Occipital lobe (tissue), 2 donors: Measurements from ENCODE around the gene TACR2. TPM values are rescaled to one million over a fixed set of nuclear protein-coding genes. Genes with fewer than 3 reads are reported as not detected.
"Not testable (repeated sequence)": the region's sequence is repeated elsewhere in the genome, so short reads cannot be mapped to it uniquely, and the experiment has no call there.

Experiments used
- DNase-seq: peaks from one replicate; lab custom pipeline; 2025; lab: John Stamatoyannopoulos, UW
- total RNA-seq: library from RNA; depleted of rRNA; stranded (reverse); fragments of >200 nt; gene quantifications from one replicate; pipeline ENCODE4 v1.2.3, GENCODE V29; 2014

Gene TACR2
- total RNA-seq, 1 donor from 2014 or later: 0.47 TPM

GRCh38 chr10:69450395-69450794 is 33.7 kb upstream of the TACR2 start:
- DNase-seq: not testable (repeated sequence)

GRCh38 chr10:69449841-69450240 is 33.1 kb upstream of the TACR2 start:
- peak; percentile 26 for DNase-seq

- no peak for DNase-seq
These were observed 30.0 kb upstream of the TACR2 start for GRCh38 chr10:69446650-69447151.

- no peak for DNase-seq
These were observed 29.5 kb upstream of the TACR2 start for GRCh38 chr10:69446229-69446628.

DNA sequence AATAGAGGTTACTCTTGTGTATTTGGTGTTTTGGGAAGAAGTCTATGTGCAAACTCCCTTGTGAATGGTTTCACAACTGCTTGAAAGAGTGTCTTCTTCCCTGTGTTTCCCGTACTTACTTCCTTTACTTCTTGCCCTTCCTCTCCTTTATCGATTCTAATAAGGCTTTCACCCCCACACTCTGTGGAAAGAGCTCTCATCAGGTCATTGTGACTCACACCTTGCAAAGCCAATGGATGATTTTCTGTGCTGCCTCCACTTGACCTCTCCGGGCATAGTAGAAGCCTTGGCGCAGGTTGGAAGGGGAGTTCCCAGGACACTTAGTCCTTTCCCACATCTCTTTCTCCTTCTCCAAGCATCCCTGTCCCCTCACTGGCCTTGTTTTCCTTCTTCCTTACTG is 28.3 kb upstream of the TACR2 start:
- DNase-seq: no peak

DNA sequence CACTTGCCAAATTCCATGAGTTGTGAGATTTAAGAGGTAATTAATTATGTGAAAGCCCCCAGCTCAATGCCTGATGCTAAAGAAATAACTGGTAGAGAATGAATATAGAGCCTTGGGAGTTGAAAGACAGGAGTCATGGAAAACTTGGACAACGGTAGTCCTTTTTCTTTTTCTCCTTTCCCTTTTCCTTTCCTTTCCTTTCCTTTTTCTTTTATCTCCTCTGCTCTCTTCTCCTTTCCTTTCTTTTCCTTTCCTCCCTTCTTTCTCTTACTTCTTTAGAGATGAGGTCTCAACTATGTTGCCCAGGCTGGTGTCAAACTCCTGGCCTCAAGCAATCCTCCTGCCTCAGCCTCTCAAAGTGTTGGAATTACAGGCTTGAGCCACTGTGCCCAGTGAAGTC is 26.6 kb upstream of the TACR2 start:
- no peak for DNase-seq

DNA sequence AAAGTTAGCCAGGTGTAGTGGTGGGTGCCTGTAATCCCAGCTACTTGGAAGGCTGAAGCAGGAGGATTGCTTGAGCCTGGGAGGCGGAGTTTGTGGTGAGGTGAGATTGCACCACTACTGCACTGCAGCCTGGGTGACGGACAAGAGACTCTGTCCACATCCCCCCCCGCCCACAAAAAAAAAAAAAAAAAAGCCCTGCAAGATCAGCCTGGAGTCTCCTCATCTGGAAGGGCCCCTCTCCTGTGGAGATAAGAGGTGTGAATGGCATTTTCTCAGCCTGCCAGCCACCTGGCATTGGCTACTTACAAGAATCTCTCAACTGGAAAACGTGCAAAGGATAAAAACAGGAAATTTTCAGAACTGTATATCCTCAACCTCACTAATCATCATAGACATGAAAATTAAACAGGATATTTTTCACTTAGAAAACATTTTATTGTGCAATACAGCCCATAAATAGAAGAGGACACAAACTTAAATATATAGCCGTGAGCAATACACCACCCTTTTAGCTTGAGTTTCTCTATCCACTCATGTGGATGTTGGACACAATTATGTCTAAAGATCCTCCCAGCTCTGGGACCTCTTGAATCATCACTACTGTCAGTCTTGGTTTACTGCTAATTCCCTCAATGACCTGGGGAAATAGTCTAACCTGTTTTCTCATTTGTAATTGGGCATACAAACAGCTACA is 23.2 kb upstream of the TACR2 start:
- DNase-seq: no peak

DNA sequence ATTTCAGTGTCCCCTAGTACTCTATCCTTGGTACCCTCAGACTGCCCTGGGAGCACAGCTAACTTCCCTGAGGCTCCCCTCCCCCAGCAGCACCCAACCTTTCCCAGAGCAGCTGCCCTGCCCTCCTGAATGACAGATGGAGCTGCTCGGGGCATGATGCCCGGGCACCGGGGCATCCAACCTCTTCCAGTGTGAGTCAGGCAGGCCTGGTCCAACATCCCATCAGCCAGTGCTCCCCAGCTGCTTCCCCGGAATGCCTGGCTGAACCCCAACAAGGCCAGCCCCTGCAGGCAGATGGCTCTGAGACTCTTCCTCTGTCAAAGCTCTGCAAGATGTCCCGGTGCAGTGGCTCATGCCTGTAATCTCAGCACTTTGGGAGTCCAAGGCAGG is 22.6 kb upstream of the TACR2 start:
- peak; percentile 68 for DNase-seq

DNA sequence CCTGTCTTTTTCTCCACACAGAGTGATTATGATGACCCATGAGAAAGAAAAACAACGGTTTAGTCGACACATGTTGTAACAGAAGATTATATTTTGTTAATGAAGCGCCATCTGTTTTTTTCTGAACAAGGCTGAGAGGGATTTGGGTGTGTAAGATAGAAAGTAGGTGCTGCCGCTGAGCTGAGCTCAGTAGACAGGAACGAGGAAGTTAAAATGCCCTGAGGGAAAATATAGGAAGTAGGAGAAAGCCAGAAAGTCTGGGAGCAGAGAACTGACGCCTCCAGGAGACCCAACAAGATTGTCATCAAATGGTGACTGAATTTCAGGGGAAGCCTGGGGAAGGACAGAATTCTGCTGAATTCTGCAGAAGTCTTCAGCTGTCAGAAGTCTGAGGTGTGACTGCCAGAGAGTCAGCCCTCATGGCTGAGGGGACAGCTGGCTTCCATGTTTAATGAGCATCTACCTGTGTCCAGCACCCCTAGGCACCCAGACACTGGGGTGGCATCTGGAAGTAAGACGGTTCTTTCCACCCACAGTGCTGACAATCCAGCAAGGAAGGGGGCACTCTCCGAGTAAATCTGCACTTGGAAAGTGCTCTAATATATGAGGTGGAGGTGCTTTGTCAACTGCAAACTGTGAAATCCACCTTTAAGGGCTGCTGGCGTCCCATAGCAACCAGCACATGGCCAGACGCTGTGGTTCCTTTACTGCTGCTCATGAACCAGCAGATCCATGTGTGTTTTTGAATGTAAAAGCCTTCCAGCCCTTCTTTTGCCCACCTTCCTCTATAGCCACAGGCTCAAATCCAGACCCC is 22.0 kb upstream of the TACR2 start:
- DNase-seq: no peak

GRCh38 chr10:69437321-69438259 is 20.9 kb upstream of the TACR2 start:
- no peak for DNase-seq

DNA sequence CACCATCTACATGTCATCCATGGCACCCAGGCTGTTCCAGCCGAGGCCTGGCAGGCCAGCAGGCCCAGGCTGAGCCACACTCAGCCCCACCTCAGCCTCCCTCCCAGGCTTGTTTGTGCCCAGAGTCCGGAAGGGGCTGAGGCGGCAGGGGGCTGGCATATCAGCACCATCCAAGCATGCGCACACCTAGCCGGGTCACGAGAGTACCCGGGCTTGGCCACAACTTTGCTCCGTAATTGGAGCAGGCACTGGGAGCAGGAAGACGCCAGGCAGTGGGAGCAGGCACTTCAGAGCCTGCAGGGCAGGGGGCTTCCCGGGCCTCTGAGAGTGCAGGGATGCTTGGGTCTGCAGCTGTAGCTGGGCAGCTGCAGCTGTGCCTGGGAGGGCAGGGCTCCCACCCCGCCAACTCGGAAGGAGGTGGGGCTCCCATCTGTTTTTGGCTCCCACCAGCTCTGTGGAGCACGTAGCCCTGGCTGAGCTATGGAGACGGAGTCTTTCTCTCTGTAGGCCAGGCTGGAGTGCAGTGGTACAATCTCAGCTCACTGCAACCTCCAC is 19.3 kb upstream of the TACR2 start:
- DNase-seq: no peak

GRCh38 chr10:69434926-69435325 is 18.2 kb upstream of the TACR2 start:
- no peak for DNase-seq

DNA sequence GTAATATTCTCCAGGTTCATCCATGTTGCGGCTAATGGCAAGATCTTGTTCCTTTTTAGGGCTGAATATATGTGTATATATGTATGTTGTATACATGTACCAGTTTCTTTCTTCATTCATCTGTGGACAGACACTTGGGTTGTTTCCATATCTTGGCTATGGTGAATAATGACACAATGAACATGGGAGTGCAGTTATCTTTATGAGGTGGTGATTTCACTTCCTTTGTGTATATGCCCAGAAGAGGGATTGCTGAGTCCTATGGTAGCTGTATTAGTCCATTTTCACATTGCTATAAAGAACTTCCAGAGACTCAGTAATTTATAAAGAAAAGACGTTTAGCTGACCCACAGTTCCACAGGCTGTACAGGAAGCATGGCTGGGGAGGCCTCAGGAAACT is 17.5 kb upstream of the TACR2 start:
- no peak for DNase-seq

DNA sequence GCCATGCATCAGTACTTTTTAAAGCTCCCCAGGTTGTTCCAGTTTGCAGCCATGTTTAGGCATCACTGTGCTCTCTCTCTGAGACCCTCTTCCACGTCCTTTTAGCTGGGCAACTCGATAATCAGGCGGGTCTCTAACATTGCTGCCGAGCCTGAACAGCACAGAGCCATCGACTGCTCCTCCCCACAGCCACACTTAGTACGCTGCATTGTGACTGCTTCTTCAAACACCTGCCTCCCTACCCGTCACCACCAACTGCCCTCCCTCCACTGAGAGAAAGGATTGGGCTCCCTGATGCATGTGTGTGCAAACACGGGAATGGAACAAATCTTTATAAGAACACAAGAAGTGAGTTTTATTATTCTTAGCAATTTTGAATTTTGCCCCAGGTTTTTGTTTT is 11.4 kb upstream of the TACR2 start:
- no peak for DNase-seq

- DNase-seq: no peak
These were observed 9.6 kb upstream of the TACR2 start for GRCh38 chr10:69426376-69426727.

DNA sequence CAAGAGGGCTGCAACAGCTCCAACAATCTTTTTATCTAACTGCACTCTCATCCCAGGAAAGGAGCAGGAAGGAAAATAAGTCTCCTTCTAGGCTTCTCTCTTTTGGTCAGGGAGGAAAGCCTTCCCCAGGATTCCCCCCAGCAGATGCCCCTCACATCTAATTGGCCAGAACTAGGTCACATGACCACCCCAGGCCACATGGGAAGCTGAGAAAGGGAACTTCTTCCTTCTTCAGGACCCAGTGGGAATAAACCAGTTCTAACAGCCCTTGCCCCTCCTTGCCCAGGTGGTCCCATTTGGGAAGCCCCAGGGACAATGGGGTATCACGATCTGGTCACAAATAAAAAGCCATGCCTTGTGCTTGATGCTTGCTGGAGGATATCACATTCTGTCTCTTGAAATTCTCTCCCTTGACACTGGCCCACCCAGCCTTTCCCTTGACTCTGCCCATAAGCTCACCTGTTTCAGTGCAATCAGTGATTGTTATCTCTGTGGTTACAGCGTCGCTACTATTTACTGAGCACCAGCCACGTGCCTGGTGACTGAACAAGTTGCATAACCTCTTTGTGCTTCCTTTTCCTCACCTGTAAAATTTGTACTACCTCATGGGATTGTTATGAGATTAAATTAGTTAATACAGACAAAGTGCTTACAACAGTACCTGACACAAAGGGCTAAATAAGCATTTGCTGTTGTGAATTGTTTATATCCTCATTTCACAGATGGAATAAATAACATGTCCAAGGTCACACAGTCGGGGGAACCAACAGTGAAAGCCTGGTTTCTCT is 9.0 kb upstream of the TACR2 start:
- no peak for DNase-seq

DNA sequence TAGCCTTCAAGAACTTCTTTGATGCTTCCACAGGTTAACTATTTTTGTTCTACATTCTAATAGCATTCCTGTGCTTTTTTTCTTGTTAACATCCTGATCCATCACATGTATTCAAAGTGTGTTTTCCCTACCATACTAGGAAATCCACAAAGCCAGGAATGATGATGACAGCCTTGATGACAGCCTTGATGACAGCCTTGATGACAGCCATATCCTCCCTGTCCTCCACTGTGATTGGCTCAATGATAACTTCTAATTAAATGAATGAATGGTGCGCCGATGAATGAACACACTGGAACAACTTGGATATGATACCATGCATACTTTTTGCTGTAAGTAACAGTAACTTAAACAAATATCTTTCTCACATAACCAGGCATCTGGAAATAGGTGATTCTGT is 8.3 kb upstream of the TACR2 start:
- no peak for DNase-seq

GRCh38 chr10:69422676-69423075 is 6.0 kb upstream of the TACR2 start:
- no peak for DNase-seq

DNA sequence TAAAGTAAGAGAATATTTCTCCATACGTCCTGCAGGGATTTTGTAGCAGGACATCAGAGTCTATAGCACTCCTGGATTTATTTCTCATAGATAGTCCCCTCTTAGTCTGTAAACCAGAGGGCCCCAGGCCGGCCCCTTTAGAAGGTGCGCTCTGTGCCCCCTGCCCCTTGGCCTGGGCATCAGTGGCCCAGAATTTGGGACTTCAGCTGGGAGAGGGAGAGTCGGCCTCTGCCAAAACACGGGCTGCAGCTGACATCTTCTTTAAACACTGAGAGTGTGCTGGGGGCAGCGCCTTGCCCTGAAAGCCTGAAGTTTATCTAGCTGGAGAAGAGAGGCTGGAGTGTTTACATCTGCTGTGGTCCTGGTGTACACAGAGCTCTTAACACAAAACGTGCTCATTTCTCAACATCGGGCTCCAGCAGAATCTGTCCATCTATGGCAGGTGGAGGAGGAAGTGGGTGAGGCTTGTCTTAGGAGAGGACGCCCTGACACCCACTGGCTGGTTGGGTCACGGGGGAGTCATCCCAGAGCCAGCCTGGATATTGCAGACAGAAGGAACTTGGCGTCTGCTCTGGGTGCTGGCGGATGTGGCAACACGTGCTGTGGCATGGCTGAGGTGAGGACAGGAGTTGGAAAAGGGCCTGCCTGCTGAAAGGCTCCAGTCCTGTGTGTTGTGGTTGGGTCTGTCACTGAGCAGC is 5.0 kb upstream of the TACR2 start:
- DNase-seq: no peak

- DNase-seq: no peak
These were observed 3.0 kb upstream of the TACR2 start for GRCh38 chr10:69419744-69420126.
